ENCODE measurements around the gene ST3GAL4.

DNA sequence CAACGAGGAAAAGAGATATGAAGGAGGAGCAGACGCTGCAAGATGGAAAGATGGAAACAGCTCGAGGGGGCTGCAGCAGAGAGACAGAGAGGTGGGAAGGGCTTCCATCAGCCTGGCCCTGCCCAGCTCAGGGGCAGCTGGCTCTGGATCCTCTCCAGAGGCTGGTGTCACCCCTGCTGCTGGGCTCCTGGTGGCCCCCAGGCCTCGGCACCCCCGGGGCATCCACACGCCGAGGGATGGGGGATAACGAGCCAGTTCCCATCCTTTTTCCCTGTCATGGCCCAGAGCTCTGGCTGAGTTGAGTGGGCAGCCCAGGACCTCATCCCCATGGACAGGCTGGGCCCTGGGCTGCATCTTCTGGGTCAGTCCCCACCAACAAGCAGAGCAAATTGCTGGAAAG lies 102.3 kb downstream of the ST3GAL4 start:
- TF ChIP-seq, protein P1, sequence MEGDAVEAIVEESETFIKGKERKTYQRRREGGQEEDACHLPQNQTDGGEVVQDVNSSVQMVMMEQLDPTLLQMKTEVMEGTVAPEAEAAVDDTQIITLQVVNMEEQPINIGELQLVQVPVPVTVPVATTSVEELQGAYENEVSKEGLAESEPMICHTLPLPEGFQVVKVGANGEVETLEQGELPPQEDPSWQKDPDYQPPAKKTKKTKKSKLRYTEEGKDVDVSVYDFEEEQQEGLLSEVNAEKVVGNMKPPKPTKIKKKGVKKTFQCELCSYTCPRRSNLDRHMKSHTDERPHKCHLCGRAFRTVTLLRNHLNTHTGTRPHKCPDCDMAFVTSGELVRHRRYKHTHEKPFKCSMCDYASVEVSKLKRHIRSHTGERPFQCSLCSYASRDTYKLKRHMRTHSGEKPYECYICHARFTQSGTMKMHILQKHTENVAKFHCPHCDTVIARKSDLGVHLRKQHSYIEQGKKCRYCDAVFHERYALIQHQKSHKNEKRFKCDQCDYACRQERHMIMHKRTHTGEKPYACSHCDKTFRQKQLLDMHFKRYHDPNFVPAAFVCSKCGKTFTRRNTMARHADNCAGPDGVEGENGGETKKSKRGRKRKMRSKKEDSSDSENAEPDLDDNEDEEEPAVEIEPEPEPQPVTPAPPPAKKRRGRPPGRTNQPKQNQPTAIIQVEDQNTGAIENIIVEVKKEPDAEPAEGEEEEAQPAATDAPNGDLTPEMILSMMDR (optimal IDR thresholded peaks at IDR 0.05 in 1 of 3, IDR thresholded peaks at IDR 0.05 in 1 of 3, conservative IDR thresholded peaks at IDR 0.05 in 1 of 3; ENCODE audit: extremely low read depth in 1 of 3, insufficient read depth in 2 of 3, low read length in 3 of 3), result no peak
- no peak for TF ChIP-seq EZH2 (IDR thresholded peaks at IDR 0.05; ENCODE audit: low read length)
